ENCODE data around the gene GATAD2A.

- TF ChIP-seq ZBTB2 (IDR thresholded peaks at IDR 0.05) (no peak), ZZZ3 (IDR thresholded peaks at IDR 0.05) (no peak), BRCA1 (IDR thresholded peaks at IDR 0.05) (no peak), BRCA1 (CRISPR knock-in tag; IDR thresholded peaks at IDR 0.05) (no peak), POLR2H (tag; IDR thresholded peaks at IDR 0.05; ENCODE audit: low read depth) (no peak), POLR2A (conservative IDR thresholded peaks at IDR 0.05) (no peak), KAT8 (IDR thresholded peaks at IDR 0.05; ENCODE audit: low read depth) (no peak), CTCF (IDR thresholded peaks at IDR 0.05 in 2 of 3, conservative IDR thresholded peaks at IDR 0.05 in 1 of 3; ENCODE audit: insufficient read depth in 2 of 3, low read depth in 1 of 3, low read length in 3 of 3) (no peak), TARDBP (IDR thresholded peaks at IDR 0.05) (no peak)
- TF ChIP-seq, protein P1, sequence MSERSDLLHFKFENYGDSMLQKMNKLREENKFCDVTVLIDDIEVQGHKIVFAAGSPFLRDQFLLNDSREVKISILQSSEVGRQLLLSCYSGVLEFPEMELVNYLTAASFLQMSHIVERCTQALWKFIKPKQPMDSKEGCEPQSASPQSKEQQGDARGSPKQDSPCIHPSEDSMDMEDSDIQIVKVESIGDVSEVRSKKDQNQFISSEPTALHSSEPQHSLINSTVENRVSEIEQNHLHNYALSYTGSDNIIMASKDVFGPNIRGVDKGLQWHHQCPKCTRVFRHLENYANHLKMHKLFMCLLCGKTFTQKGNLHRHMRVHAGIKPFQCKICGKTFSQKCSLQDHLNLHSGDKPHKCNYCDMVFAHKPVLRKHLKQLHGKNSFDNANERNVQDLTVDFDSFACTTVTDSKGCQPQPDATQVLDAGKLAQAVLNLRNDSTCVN (CRISPR knock-in tag; IDR thresholded peaks at IDR 0.05), result no peak
- TF ChIP-seq, protein P2, sequence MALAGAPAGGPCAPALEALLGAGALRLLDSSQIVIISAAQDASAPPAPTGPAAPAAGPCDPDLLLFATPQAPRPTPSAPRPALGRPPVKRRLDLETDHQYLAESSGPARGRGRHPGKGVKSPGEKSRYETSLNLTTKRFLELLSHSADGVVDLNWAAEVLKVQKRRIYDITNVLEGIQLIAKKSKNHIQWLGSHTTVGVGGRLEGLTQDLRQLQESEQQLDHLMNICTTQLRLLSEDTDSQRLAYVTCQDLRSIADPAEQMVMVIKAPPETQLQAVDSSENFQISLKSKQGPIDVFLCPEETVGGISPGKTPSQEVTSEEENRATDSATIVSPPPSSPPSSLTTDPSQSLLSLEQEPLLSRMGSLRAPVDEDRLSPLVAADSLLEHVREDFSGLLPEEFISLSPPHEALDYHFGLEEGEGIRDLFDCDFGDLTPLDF (CRISPR knock-in tag; IDR thresholded peaks at IDR 0.05), result no peak
Measured at GRCh38 chr19:19436137-19436691, 30.7 kb downstream of the GATAD2A start.
